Skeletal muscle cell (primary cell): ENCODE measurements around the gene NFKBIZ.

Source experiments
- DNase-seq: peaks from one replicate; pipeline ENCODE4 v3.0.0-alpha.2; 2010; ENCODE audit warnings: low read depth
- H3K4me3 ChIP-seq: 2 replicates; pipeline ENCODE4 v1.5.1; 2011; ENCODE audit warnings: low read depth, mild to moderate bottlenecking, control low read depth, low read length, moderate library complexity

Gene NFKBIZ

GRCh38 chr3:101823525-101823924, 25.8 kb upstream of the NFKBIZ start:
- H3K4me3 ChIP-seq: no peak overlapping the region

GRCh38 chr3:101824702-101825101, 24.6 kb upstream of the NFKBIZ start:
- no peak overlapping the region for H3K4me3 ChIP-seq
- peak; percentile 38 for DNase-seq

More at GRCh38 chr3:101823525-101823924, 25.8 kb upstream of the NFKBIZ start:
- no peak for DNase-seq

GRCh38 chr3:101825904-101826445, 23.3 kb upstream of the NFKBIZ start:
- no peak for DNase-seq
- no peak overlapping the region for H3K4me3 ChIP-seq

- DNase-seq: peak; percentile 53
- peak overlapping the region; percentile 54 for H3K4me3 ChIP-seq
These were observed 21.8 kb upstream of the NFKBIZ start for GRCh38 chr3:101827211-101828174.

GRCh38 chr3:101828276-101828675, 21.0 kb upstream of the NFKBIZ start:
- peak overlapping the region; percentile 54 for H3K4me3 ChIP-seq

GRCh38 chr3:101828691-101829436, 20.4 kb upstream of the NFKBIZ start:
- H3K4me3 ChIP-seq: peak overlapping the region; percentile 54
- DNase-seq: peak; percentile 53

More at GRCh38 chr3:101828276-101828675, 21.0 kb upstream of the NFKBIZ start:
- DNase-seq: peak; percentile 36

GRCh38 chr3:101829437-101829830, 19.9 kb upstream of the NFKBIZ start:
- H3K4me3 ChIP-seq: no peak overlapping the region

GRCh38 chr3:101829874-101830273, 19.4 kb upstream of the NFKBIZ start:
- no peak for DNase-seq
- H3K4me3 ChIP-seq: no peak overlapping the region

More at GRCh38 chr3:101829437-101829830, 19.9 kb upstream of the NFKBIZ start:
- DNase-seq: no peak

GRCh38 chr3:101833446-101833974, 15.8 kb upstream of the NFKBIZ start:
- H3K4me3 ChIP-seq: no peak overlapping the region
- DNase-seq: no peak

GRCh38 chr3:101835676-101836075, 13.6 kb upstream of the NFKBIZ start:
- H3K4me3 ChIP-seq: no peak overlapping the region

GRCh38 chr3:101836160-101836559, 13.2 kb upstream of the NFKBIZ start:
- H3K4me3 ChIP-seq: no peak overlapping the region
- no peak for DNase-seq

More at GRCh38 chr3:101835676-101836075, 13.6 kb upstream of the NFKBIZ start:
- DNase-seq: no peak

GRCh38 chr3:101836652-101837598, 12.4 kb upstream of the NFKBIZ start:
- DNase-seq: peak; percentile 66
- no peak overlapping the region for H3K4me3 ChIP-seq

- no peak for DNase-seq
These were observed 10.6 kb upstream of the NFKBIZ start for GRCh38 chr3:101838691-101839090.

GRCh38 chr3:101840066-101840465, 9.2 kb upstream of the NFKBIZ start:
- no peak for DNase-seq
- no peak overlapping the region for H3K4me3 ChIP-seq

More at GRCh38 chr3:101838691-101839090, 10.6 kb upstream of the NFKBIZ start:
- H3K4me3 ChIP-seq: no peak overlapping the region

- DNase-seq: no peak
- H3K4me3 ChIP-seq: no peak overlapping the region
These were observed 6.9 kb upstream of the NFKBIZ start for GRCh38 chr3:101842245-101842934.

GRCh38 chr3:101842935-101843330, 6.4 kb upstream of the NFKBIZ start:
- DNase-seq: no peak
- no peak overlapping the region for H3K4me3 ChIP-seq

GRCh38 chr3:101845425-101845824, 3.9 kb upstream of the NFKBIZ start:
- no peak for DNase-seq
- no peak overlapping the region for H3K4me3 ChIP-seq

- no peak overlapping the region for H3K4me3 ChIP-seq
- DNase-seq: no peak
These were observed 2.6 kb upstream of the NFKBIZ start for GRCh38 chr3:101846709-101847108.
